Stimulated activated CD8-positive, alpha-beta memory T cell treated with anti-CD3 and anti-CD28 coated beads, Interleukin-4, amount 100 ng/mL, for 1 hour (primary cell): ENCODE data around the gene SS18L1.
A peak's percentile ranks its signal among the peaks of the same experiment; 100 is the strongest.
"Not testable (repeated sequence)": the region's sequence is repeated elsewhere in the genome, so short reads cannot be mapped to it uniquely, and the experiment has no call there.

Experiments
- DNase-seq, 2 donors: peaks; one replicate each; pipeline ENCODE4 v3.0.0-alpha.2; 2020; ENCODE audit warnings: low read depth in 2 of 2, low spot score in 1 of 2

SS18L1 gene

GRCh38 chr20:62143081-62143956 lies at the start of gene SS18L1, which contains the start of gene PSMA7:
TSS of gene SS18L1 (plus strand) at chr20:62143769. CDS start at chr20:62143821, 52 bp downstream.
TSS of gene PSMA7 (minus strand) at chr20:62143394. CDS start at chr20:62143303, 91 bp downstream.
- DNase-seq = peak; percentile 66 to 69

- DNase-seq = no peak
These were observed 46.9 kb upstream of the SS18L1 start for GRCh38 chr20:62096421-62097380.

GRCh38 chr20:62097881-62098407 lies 45.6 kb upstream of the SS18L1 start:
- DNase-seq = no peak

GRCh38 chr20:62101078-62101477 lies 42.5 kb upstream of the SS18L1 start:
- no peak for DNase-seq

GRCh38 chr20:62103508-62104233 lies 39.9 kb upstream of the SS18L1 start:
- DNase-seq = no peak

GRCh38 chr20:62104234-62104789 lies 39.3 kb upstream of the SS18L1 start:
- no peak for DNase-seq

- no peak for DNase-seq
These were observed 38.7 kb upstream of the SS18L1 start for GRCh38 chr20:62104791-62105345.

GRCh38 chr20:62105592-62105991 lies 38.0 kb upstream of the SS18L1 start:
- DNase-seq = no peak

GRCh38 chr20:62111148-62111547 lies 32.4 kb upstream of the SS18L1 start:
- no peak for DNase-seq

- no peak for DNase-seq
These were observed 31.2 kb upstream of the SS18L1 start for GRCh38 chr20:62112368-62112767.

- DNase-seq = no peak
These were observed 28.7 kb upstream of the SS18L1 start for GRCh38 chr20:62114894-62115293.

GRCh38 chr20:62115800-62116407 lies 27.7 kb upstream of the SS18L1 start:
- not testable (repeated sequence) for DNase-seq

- no peak for DNase-seq
These were observed 26.8 kb upstream of the SS18L1 start for GRCh38 chr20:62116558-62117361.

GRCh38 chr20:62117362-62117646 lies 26.3 kb upstream of the SS18L1 start:
- DNase-seq = no peak

GRCh38 chr20:62117658-62118057 lies 25.9 kb upstream of the SS18L1 start:
- DNase-seq = peak; percentile 49 to 60

- no peak for DNase-seq
These were observed 25.2 kb upstream of the SS18L1 start for GRCh38 chr20:62118113-62119043.

- no peak for DNase-seq
These were observed 24.5 kb upstream of the SS18L1 start for GRCh38 chr20:62119115-62119514.
